Liver (tissue), 10 donors: ENCODE results near the gene LENEP. TPM values are rescaled to one million over a fixed set of nuclear protein-coding genes. Genes with fewer than 3 reads are reported as not detected.

ENCODE experiments used
- DNase-seq: peaks from one replicate; pipeline ENCODE4 v3.0.0-alpha.2; 2017; ENCODE audit warnings: low spot score
- H3K27ac ChIP-seq, 2 donors: one replicate each; pipeline ENCODE4 v1.7.0; 2013; ENCODE audit warnings: inconsistent platforms in 2 of 2, low read length in 2 of 2, control low read depth in 1 of 2, low read depth in 1 of 2, mild to moderate bottlenecking in 1 of 2
- H3K27me3 ChIP-seq, 4 donors: one replicate each; pipeline versions ENCODE4 v1.6.1 to v1.7.0; 2013; ENCODE audit warnings: low read length in 3 of 4, inconsistent platforms in 1 of 4, mild to moderate bottlenecking in 1 of 4, moderate library complexity in 1 of 4; ENCODE audit not compliant: control insufficient read depth in 4 of 4, insufficient read depth in 4 of 4
- H3K36me3 ChIP-seq, 4 donors: one replicate each; pipeline versions ENCODE4 v1.6.1 to v1.7.0; 2013; ENCODE audit warnings: low read length in 3 of 4, mild to moderate bottlenecking in 3 of 4, low read depth in 1 of 4, moderate library complexity in 1 of 4; ENCODE audit not compliant: control insufficient read depth in 4 of 4, insufficient read depth in 3 of 4
- H3K4me1 ChIP-seq, 4 donors: one replicate each; pipeline versions ENCODE4 v1.6.1 to v1.7.0; 2013; ENCODE audit warnings: low read length in 3 of 4, mild to moderate bottlenecking in 3 of 4, moderate library complexity in 1 of 4; ENCODE audit not compliant: control insufficient read depth in 4 of 4, insufficient read depth in 4 of 4
- H3K4me3 ChIP-seq, 3 donors: one replicate each; pipeline versions ENCODE4 v1.6.1 to v1.7.0; 2013; ENCODE audit warnings: low read length in 3 of 3, control low read depth in 1 of 3, low read depth in 1 of 3, mild to moderate bottlenecking in 1 of 3
- H3K9ac ChIP-seq, 2 donors: one replicate each; pipeline ENCODE4 v1.7.0; 2013; ENCODE audit warnings: low read length in 2 of 2, mild to moderate bottlenecking in 2 of 2, moderate library complexity in 2 of 2, control low read depth in 1 of 2, low read depth in 1 of 2
- H3K9me3 ChIP-seq, 4 donors: one replicate each; pipeline versions ENCODE4 v1.6.1 to v1.7.0; 2013; ENCODE audit warnings: low read length in 3 of 4; ENCODE audit not compliant: control insufficient read depth in 4 of 4
- GABPA ChIP-seq, 2 donors: IDR thresholded peaks in 1 of 2; conservative IDR thresholded peaks in 1 of 2; 2 replicates each; pipeline ENCODE4 v1.6.1; 2016; ENCODE audit warnings: antibody characterized with exemption in 2 of 2, mild to moderate bottlenecking in 1 of 2, moderate library complexity in 1 of 2
- HNF4A ChIP-seq, 2 donors: conservative IDR thresholded peaks; 2 replicates each; pipeline ENCODE4 v1.6.1; 2016; ENCODE audit warnings: antibody characterized with exemption in 2 of 2, mild to moderate bottlenecking in 2 of 2
- RXRA ChIP-seq, 2 donors: IDR thresholded peaks; 2 replicates each; pipeline ENCODE4 v1.6.1; 2017 to 2018; ENCODE audit warnings: antibody characterized with exemption in 2 of 2, mild to moderate bottlenecking in 1 of 2
- SP1 ChIP-seq: IDR thresholded peaks from 2 replicates; pipeline ENCODE4 v1.6.1; 2018; ENCODE audit warnings: antibody characterized with exemption, mild to moderate bottlenecking
- YY1 ChIP-seq: IDR thresholded peaks from 2 replicates; pipeline ENCODE4 v1.6.1; 2016; ENCODE audit warnings: antibody characterized with exemption, mild to moderate bottlenecking
- WGBS: extraction: QIAGEN DNeasy Blood & Tissue Kit; methylation state at CpG from one replicate; pipeline ENCODE4 v1.1.7; 2013; 5-methylcytosine and 5-hydroxymethylcytosine counted together
- polyA plus RNA-seq, 2 donors: library from polyadenylated mRNA; stranded (reverse) in 1 of 2; unstranded in 1 of 2; fragments of 200-250 nt in 1 of 2; fragments of >200 nt in 1 of 2; fragmentation: Nextera tagmentation in 1 of 2; extraction: Ambion mirVana in 1 of 2; gene quantifications; one replicate each; pipeline versions ENCODE4 v1.2.1 to v1.2.3, GENCODE V29; 2013 to 2015
- small RNA-seq: library from RNA; depleted of rRNA; stranded (forward); fragments of <200 nt; gene quantifications from one replicate; pipeline ENCODE3, GENCODE V24; 2014
- total RNA-seq, 2 donors: library from RNA; depleted of rRNA; stranded (reverse); fragments of >200 nt; gene quantifications; one replicate each; pipeline ENCODE4 v1.2.3, GENCODE V29; 2014
- TF ChIP-seq, protein P1 (sequence below): fragments of 150-350 bp; IDR thresholded peaks from 2 replicates; pipeline ENCODE4 v1.5.1; 2017; ENCODE audit warnings: improper control_type of control experiment, low read depth, low read length; ENCODE audit not compliant: missing input control
- TF ChIP-seq, protein P2 (sequence below): IDR thresholded peaks from 2 replicates; pipeline ENCODE4 v1.6.1; 2016; ENCODE audit warnings: antibody characterized with exemption
- donor health status: healthy.
- donor health status: healthy.
- donor health status: healthy.
- donor health status: healthy.
- donor health status: healthy.

Gene LENEP
- total and polyA plus RNA-seq, 4 donors: 0.42 TPM; not detected in 3

DNA sequence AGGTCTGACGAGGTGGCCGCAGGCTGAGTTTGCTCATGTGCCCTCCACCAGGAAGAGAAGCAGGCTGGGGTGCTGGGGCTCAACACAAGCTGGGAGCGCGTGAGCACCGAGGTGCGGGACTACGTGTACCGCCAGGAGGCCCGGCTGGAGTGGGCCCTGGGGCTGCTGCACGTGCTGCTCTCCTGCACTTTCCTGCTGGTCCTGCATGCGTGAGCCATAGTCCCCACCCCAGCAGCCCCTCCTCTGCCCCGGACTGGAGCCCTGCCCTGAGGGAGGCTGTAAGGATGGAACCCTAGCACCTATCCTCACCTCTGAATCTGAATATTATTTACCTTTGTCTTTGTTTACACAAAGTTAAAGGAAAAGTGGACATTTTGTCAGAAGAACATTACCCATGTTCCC, 49.9 kb downstream of the LENEP start (continued):
- TF ChIP-seq, protein P1, sequence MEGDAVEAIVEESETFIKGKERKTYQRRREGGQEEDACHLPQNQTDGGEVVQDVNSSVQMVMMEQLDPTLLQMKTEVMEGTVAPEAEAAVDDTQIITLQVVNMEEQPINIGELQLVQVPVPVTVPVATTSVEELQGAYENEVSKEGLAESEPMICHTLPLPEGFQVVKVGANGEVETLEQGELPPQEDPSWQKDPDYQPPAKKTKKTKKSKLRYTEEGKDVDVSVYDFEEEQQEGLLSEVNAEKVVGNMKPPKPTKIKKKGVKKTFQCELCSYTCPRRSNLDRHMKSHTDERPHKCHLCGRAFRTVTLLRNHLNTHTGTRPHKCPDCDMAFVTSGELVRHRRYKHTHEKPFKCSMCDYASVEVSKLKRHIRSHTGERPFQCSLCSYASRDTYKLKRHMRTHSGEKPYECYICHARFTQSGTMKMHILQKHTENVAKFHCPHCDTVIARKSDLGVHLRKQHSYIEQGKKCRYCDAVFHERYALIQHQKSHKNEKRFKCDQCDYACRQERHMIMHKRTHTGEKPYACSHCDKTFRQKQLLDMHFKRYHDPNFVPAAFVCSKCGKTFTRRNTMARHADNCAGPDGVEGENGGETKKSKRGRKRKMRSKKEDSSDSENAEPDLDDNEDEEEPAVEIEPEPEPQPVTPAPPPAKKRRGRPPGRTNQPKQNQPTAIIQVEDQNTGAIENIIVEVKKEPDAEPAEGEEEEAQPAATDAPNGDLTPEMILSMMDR: no peak

DNA sequence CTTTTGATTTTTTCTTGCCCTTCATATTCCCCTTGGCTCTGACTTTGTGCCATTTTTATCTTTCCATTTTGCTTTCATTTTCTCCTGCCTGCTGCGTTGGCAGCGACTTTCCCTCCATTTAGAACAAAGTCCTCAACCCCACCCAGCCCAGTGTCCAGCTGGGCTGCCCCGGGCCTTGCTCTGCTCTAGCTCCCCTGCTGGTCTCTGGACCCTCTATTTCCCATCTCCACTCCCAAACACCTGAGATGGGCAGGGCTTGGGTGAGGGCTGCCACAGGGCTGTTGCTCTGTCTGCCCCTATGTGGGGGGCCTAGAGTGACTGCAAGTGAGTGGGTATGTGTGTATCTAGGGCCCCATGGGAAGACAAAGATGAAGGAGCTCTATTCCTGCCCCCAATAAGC, 50.4 kb downstream of the LENEP start:
- peak overlapping the region; percentile 10 to 81 for H3K27ac ChIP-seq
- no peak overlapping the region for H3K4me3 ChIP-seq
- no peak for DNase-seq
- H3K36me3 ChIP-seq: no peaks in the 10 kb centered on the region
- H3K9ac ChIP-seq: peak overlapping the region in 1 of 2 donors; percentile 42
- H3K27me3 ChIP-seq: no peaks in the 10 kb centered on the region
- TF ChIP-seq, protein P1: no peak
- TF ChIP-seq HNF4A (conservative IDR thresholded peaks at IDR 0.05) (peak; percentile 72 to 74), YY1 (peak; percentile 78), RXRA (IDR thresholded peaks at IDR 0.05) (peak in 1 of 2 donors; percentile 20), SP1 (peak; percentile 73), GABPA (IDR thresholded peaks at IDR 0.05 in 1 of 2, conservative IDR thresholded peaks at IDR 0.05 in 1 of 2) (no peak)
- TF ChIP-seq, protein P2, sequence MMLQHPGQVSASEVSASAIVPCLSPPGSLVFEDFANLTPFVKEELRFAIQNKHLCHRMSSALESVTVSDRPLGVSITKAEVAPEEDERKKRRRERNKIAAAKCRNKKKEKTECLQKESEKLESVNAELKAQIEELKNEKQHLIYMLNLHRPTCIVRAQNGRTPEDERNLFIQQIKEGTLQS: no peak
- no peaks in the 10 kb centered on the region for H3K9me3 ChIP-seq
- peaks cover 13 to 46% (median 33%) of the 10 kb centered on the region in 4 donors for H3K4me1 ChIP-seq
- WGBS: 32% methylated on average over 3 of the region's 3 CpGs

Small RNA genes within 50 kb of the gene (small RNA-seq; reads per million reads assigned to genes)
- not detected for gene MIR4258
- gene RF00017: not detected

Other genes with a start within 250 kb of the LENEP start
- under 1 TPM; 0.14 to 0.17 TPM for gene KCNN3, start 123.3 kb upstream of the LENEP start, total RNA-seq
- under 1 TPM; 0.09 to 0.68 TPM for gene KCNN3, start 123.3 kb upstream of the LENEP start, polyA plus RNA-seq
- gene PMVK, start 56.9 kb upstream of the LENEP start, total RNA-seq: 10 to 100 TPM in 1 of 2 donors, 1 to 10 TPM in 1; 9.7 to 14.6 TPM
- 10 to 100 TPM; 22.6 to 37.3 TPM for gene PMVK, start 56.9 kb upstream of the LENEP start, polyA plus RNA-seq
- gene PBXIP1, start 37.5 kb upstream of the LENEP start, total RNA-seq: 10 to 100 TPM; 24.6 to 42.8 TPM
- 10 to 100 TPM in 1 of 2 donors, 1 to 10 TPM in 1; 3.8 to 16.4 TPM for gene PBXIP1, start 37.5 kb upstream of the LENEP start, polyA plus RNA-seq
- 1 to 10 TPM; 6.5 to 7.4 TPM for gene PYGO2, start 31.8 kb upstream of the LENEP start, total RNA-seq
- 1 to 10 TPM; 5.0 to 8.2 TPM for gene PYGO2, start 31.8 kb upstream of the LENEP start, polyA plus RNA-seq
- gene SHC1, start 22.8 kb upstream of the LENEP start, total RNA-seq: 10 to 100 TPM; 53.2 to 65.5 TPM
- 10 to 100 TPM; 27.2 to 62.8 TPM for gene SHC1, start 22.8 kb upstream of the LENEP start, polyA plus RNA-seq
- gene CKS1B, start 18.9 kb upstream of the LENEP start, total RNA-seq: 10 to 100 TPM; 32.4 to 54.4 TPM
- 10 to 100 TPM; 34.3 to 57.9 TPM for gene CKS1B, start 18.9 kb upstream of the LENEP start, polyA plus RNA-seq
- 10 to 100 TPM; 10.4 to 20.2 TPM for gene FLAD1, start 10.2 kb upstream of the LENEP start, total RNA-seq
- gene FLAD1, start 10.2 kb upstream of the LENEP start, polyA plus RNA-seq: 10 to 100 TPM; 24.7 to 31.6 TPM
- gene ZBTB7B, start 9.2 kb downstream of the LENEP start, total RNA-seq: 10 to 100 TPM; 10.3 to 50.2 TPM
- 10 to 100 TPM in 1 of 2 donors, 1 to 10 TPM in 1; 7.0 to 31.9 TPM for gene ZBTB7B, start 9.2 kb downstream of the LENEP start, polyA plus RNA-seq
- gene DCST2, start 40.2 kb downstream of the LENEP start, total RNA-seq: under 1 TPM in 1 of 2 donors, not detected in 1; 0.25 TPM
- gene DCST2, start 40.2 kb downstream of the LENEP start, polyA plus RNA-seq: under 1 TPM; 0.27 to 0.53 TPM
- gene DCST1, start 40.2 kb downstream of the LENEP start, total RNA-seq: not detected
- gene DCST1, start 40.2 kb downstream of the LENEP start, polyA plus RNA-seq: not detected
- gene ADAM15, start 57.7 kb downstream of the LENEP start, total RNA-seq: 10 to 100 TPM; 10.8 to 26.8 TPM
- 10 to 100 TPM; 16.0 to 19.0 TPM for gene ADAM15, start 57.7 kb downstream of the LENEP start, polyA plus RNA-seq
- gene EFNA4, start 70.2 kb downstream of the LENEP start, total RNA-seq: 1 to 10 TPM; 1.8 to 2.9 TPM
- 1 to 10 TPM; 3.6 to 4.7 TPM for gene EFNA4, start 70.2 kb downstream of the LENEP start, polyA plus RNA-seq
- under 1 TPM; 0.47 to 0.75 TPM for gene EFNA3, start 85.3 kb downstream of the LENEP start, total RNA-seq
- gene EFNA3, start 85.3 kb downstream of the LENEP start, polyA plus RNA-seq: 1 to 10 TPM; 1.4 to 3.7 TPM
- gene EFNA1, start 134.3 kb downstream of the LENEP start, total RNA-seq: 100 to 1,000 TPM in 1 of 2 donors, 10 to 100 TPM in 1; 58.6 to 180 TPM
- 100 to 1,000 TPM; 177 to 236 TPM for gene EFNA1, start 134.3 kb downstream of the LENEP start, polyA plus RNA-seq
- gene SLC50A1, start 142.3 kb downstream of the LENEP start, total RNA-seq: 10 to 100 TPM; 12.7 to 23.3 TPM
- 10 to 100 TPM; 17.3 to 19.1 TPM for gene SLC50A1, start 142.3 kb downstream of the LENEP start, polyA plus RNA-seq
- 10 to 100 TPM; 27.3 to 62.4 TPM for gene DPM3, start 146.9 kb downstream of the LENEP start, total RNA-seq
- 100 to 1,000 TPM in 1 of 2 donors, 10 to 100 TPM in 1; 75.8 to 134 TPM for gene DPM3, start 146.9 kb downstream of the LENEP start, polyA plus RNA-seq
- 10 to 100 TPM; 49.8 TPM for gene KRTCAP2, start 179.7 kb downstream of the LENEP start, total RNA-seq
- 100 to 1,000 TPM; 150 to 224 TPM for gene KRTCAP2, start 179.7 kb downstream of the LENEP start, polyA plus RNA-seq
- under 1 TPM; 0.14 to 0.17 TPM for gene TRIM46, start 180.3 kb downstream of the LENEP start, total RNA-seq
- under 1 TPM; 0.07 to 0.11 TPM for gene TRIM46, start 180.3 kb downstream of the LENEP start, polyA plus RNA-seq
- gene THBS3, start 214.3 kb downstream of the LENEP start, total RNA-seq: 1 to 10 TPM; 4.0 to 6.9 TPM
- 1 to 10 TPM; 3.1 to 4.3 TPM for gene THBS3, start 214.3 kb downstream of the LENEP start, polyA plus RNA-seq
- 10 to 100 TPM; 19.6 to 26.4 TPM for gene MTX1, start 215.1 kb downstream of the LENEP start, total RNA-seq
- gene MTX1, start 215.1 kb downstream of the LENEP start, polyA plus RNA-seq: 10 to 100 TPM; 30.5 to 38.4 TPM